BE2C (cell line): ENCODE data around the gene DUSP8.

Source experiments
- DNase-seq: peaks from one replicate; pipeline ENCODE4 v3.0.0-alpha.2; 2020
- H3K27me3 ChIP-seq: fragments of 250-450 bp; sonication (Bioruptor Pico); 2 replicates; pipeline ENCODE4 v1.5.1; 2020; ENCODE audit warnings: mild to moderate bottlenecking
- H3K36me3 ChIP-seq: fragments of 250-450 bp; sonication (Bioruptor Pico); 2 replicates; pipeline ENCODE4 v1.5.1; 2020; ENCODE audit warnings: mild to moderate bottlenecking
- H3K4me1 ChIP-seq: fragments of 250-450 bp; sonication (Bioruptor Pico); 2 replicates; pipeline ENCODE4 v1.5.1; 2020
- H3K4me3 ChIP-seq: 2 replicates; pipeline ENCODE4 v1.5.1; 2011; ENCODE audit warnings: low read depth, low read length
- H3K9me3 ChIP-seq: fragments of 250-450 bp; sonication (Bioruptor Pico); 2 replicates; pipeline ENCODE4 v1.5.1; 2020
- TF ChIP-seq, protein P1 (sequence below): IDR thresholded peaks from 2 replicates; pipeline ENCODE4 v1.5.1; 2012; ENCODE audit warnings: mild to moderate bottlenecking, low read depth, low read length

Gene DUSP8

DNA sequence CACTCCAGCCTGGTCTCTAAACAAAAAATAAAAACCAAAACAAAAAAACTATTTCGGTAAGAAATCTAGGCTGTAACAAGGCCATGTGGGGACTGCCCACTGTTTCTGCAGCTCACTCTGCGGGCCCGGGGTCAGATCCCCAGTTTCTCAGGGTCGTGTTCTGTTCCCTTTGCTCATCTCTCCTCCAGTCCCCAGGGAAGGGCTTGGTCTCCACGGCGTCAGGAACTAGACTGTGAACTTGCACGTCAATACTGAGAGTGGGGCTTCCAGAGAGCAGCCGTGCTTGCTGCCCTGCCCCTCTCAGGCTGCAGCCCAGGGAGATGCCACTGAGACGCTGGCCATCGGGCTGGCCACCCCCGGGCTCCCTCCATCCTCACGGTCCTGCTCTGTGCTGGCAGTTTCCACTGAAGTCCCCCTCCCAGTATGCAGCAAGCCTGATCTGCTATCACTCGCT lies 51.8 kb downstream of the DUSP8 start:
- Histone ChIP-seq H3K9me3 (no peaks in the 10 kb centered on the region), H3K4me3 (no peak overlapping the region), H3K27me3 (no peaks in the 10 kb centered on the region), H3K4me1 (no peaks in the 10 kb centered on the region), H3K36me3 (no peaks in the 10 kb centered on the region)
- DNase-seq, result no peak
- TF ChIP-seq, protein P1, sequence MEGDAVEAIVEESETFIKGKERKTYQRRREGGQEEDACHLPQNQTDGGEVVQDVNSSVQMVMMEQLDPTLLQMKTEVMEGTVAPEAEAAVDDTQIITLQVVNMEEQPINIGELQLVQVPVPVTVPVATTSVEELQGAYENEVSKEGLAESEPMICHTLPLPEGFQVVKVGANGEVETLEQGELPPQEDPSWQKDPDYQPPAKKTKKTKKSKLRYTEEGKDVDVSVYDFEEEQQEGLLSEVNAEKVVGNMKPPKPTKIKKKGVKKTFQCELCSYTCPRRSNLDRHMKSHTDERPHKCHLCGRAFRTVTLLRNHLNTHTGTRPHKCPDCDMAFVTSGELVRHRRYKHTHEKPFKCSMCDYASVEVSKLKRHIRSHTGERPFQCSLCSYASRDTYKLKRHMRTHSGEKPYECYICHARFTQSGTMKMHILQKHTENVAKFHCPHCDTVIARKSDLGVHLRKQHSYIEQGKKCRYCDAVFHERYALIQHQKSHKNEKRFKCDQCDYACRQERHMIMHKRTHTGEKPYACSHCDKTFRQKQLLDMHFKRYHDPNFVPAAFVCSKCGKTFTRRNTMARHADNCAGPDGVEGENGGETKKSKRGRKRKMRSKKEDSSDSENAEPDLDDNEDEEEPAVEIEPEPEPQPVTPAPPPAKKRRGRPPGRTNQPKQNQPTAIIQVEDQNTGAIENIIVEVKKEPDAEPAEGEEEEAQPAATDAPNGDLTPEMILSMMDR, result no peak

DNA sequence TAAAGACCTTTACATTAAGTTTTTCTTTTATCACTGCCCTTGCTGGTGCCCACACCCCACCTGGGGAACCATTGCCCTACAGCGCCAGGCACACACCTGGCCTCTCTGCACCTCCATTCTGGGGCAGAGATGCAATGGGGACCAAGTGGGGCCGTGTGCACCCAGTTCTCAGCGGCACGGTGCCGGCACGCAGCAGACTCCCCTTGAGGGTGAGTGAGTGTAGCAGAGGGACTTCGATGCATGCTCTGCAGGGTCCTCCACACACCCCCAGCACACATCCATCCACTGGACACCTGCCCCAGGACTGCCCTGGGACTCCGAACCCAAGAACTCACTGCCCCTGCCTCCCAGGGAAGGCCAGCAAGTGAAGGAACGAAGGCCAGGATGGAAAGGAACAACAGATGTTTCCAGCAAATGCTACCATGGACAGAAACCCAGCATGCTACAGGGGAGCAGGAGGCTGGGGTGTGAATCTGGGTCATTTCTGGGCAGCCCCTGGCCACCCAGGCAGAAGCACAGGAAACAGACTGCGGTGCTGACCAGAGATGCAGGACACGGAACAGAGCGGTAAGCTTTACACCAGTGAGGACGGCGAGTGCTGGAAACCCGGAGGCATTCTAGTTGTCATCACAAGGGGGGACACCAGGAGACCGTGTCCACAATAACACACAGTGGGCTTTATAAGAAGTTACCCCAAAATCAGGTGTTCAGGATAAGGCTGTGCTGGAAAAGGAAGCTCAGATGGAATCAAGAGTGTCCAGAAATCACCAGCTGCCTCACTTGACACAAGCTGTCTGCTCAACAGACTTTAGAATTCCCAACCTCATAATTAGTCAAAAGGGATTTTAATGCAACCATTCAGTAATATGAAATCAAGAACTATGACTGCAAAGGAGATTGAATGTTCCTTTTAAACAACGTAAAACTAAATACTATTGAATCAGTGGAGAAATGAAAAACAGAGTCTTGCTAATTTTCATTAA lies 52.8 kb downstream of the DUSP8 start:
- TF ChIP-seq, protein P1, result no peak
- H3K4me3 ChIP-seq, result no peak overlapping the region
- no peaks in the 10 kb centered on the region for H3K9me3 ChIP-seq

DNA sequence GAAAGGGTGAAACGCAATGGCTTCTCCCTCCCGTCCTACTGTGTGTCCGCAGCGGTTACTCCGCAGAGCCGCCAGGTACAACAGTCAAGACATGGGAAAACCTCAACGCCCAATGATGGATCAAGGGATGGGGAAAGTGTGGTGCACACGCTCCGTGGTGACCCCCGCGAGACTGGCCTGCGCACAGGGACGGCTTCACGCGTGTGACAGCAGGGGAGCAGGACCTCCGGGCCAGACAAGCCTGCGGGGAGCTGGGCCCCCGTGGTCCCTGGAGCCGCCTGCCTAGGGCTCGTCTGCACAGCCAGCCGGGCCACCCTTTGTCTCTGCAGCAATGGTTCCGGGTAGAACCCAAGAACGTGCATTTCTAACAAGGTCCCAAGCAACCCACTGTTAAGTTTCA lies 53.8 kb downstream of the DUSP8 start:
- H3K9me3 ChIP-seq, result no peaks in the 10 kb centered on the region
- TF ChIP-seq, protein P1, result no peak

More for the DNA sequence above, 52.8 kb downstream of the DUSP8 start:
- Histone ChIP-seq H3K36me3 (no peaks in the 10 kb centered on the region), H3K4me1 (no peaks in the 10 kb centered on the region), H3K27me3 (no peaks in the 10 kb centered on the region)
- DNase-seq, result no peak

DNA sequence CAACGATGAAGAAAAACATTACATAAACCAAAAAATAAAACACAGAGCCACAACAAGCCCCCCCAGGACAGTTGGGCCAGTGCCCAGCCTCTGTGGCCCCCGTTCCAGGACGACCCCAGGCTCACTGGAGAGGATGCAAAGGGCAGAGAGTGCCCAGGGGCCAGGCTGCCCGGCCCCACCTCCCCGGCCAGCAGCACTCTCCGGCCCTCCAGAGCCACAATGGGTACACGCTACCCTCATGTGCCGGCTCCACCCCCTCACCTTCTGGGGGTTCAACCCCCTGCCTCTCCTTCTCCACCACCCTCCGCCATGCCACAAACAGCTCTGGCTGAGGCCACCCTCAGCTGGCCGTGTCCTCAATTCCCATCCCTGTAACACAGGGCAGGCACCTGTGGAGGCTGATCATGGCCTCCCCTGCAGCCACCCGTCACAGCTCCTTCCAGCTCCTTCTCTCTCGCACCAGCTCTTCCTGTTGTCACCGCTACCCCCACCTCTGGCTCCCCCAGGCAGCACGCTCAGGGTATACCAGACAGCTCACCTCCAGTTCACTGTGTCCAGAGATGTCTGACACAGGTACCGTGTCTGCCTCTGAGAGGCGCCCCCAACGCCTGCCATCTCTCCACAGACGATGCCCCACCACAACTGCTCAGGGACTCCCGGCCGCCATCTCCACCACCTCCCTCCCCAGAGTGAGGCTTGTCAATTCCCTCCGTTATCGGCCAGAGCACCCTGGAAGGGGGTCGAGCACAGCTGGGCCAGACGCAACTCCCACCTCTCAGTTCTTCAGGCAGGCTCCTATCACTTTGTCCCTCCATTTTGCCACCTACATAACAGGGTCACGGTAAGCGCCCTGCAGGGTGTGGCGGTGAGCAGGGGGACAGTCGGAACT lies 54.7 kb downstream of the DUSP8 start:
- Histone ChIP-seq H3K9me3 (no peaks in the 10 kb centered on the region), H3K4me1 (no peaks in the 10 kb centered on the region), H3K4me3 (no peak overlapping the region), H3K27me3 (no peaks in the 10 kb centered on the region), H3K36me3 (no peaks in the 10 kb centered on the region)
- TF ChIP-seq, protein P1, result no peak
- no peak for DNase-seq

More for the DNA sequence above, 53.8 kb downstream of the DUSP8 start:
- Histone ChIP-seq H3K4me1 (no peaks in the 10 kb centered on the region), H3K4me3 (no peak overlapping the region), H3K36me3 (no peaks in the 10 kb centered on the region), H3K27me3 (no peaks in the 10 kb centered on the region)
- no peak for DNase-seq

DNA sequence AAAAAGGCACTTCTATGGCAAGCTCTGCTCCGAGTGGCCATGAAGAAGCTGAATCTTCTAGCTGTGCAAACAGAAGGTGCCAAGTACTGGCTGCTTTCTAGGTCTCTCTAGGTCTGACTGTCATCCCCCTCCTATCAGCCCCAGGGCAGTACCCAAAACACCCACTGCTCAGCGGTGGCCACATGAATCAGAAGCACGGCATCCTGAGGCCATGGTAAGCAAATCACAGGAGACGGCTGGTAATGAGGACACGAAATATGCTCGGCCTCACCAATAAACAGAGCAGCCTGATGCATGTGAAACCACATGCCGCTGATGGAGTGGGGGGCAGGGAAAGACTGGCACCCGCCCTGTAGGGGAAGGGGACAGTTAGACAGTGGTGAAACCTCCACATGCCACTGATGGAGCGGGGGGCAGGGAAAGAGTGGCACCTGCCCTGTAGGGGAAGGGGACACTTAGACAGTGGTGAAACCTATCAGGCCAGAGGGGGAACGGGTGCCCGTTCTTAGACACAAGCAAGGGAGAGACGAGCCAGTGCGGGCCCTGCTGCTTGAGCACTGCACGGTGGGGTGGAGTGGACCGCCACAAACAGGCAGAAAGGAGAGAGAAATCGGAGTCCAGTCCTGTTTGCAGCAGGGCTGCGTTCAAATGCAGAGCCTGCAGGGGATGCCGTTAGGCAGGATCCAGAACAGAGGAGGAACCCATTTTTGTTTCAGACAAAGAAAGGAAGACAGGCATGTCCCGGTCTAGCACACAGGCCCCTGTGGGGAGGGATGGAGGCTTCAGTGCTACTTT lies 55.6 kb downstream of the DUSP8 start:
- H3K4me1 ChIP-seq, result no peaks in the 10 kb centered on the region

More for the DNA sequence above, 55.6 kb downstream of the DUSP8 start:
- Histone ChIP-seq H3K9me3 (no peaks in the 10 kb centered on the region), H3K27me3 (no peaks in the 10 kb centered on the region), H3K4me3 (no peak overlapping the region), H3K36me3 (no peaks in the 10 kb centered on the region)
- TF ChIP-seq, protein P1, result no peak
- DNase-seq, result no peak
